Body of pancreas (tissue), 4 donors: Measurements from ENCODE around the gene CARD11.
"Not testable (repeated sequence)": the region's sequence is repeated elsewhere in the genome, so short reads cannot be mapped to it uniquely, and the experiment has no call there.

Experiments used
- CTCF ChIP-seq, 7 experiments: fragments of 450-650 bp in 4 of 7; fragments of 200-600 bp in 3 of 7; sonication (generic) in 3 of 7; IDR thresholded peaks; one replicate each; pipeline ENCODE4 v1.5.1; 2016 to 2019; ENCODE audit warnings: antibody characterized with exemption in 7 of 7
- POLR2A ChIP-seq, 3 donors: fragments of 450-650 bp; IDR thresholded peaks; one replicate each; pipeline ENCODE4 v1.6.1; 2016; ENCODE audit warnings: antibody characterized with exemption in 3 of 3, mild to moderate bottlenecking in 2 of 3

DNA sequence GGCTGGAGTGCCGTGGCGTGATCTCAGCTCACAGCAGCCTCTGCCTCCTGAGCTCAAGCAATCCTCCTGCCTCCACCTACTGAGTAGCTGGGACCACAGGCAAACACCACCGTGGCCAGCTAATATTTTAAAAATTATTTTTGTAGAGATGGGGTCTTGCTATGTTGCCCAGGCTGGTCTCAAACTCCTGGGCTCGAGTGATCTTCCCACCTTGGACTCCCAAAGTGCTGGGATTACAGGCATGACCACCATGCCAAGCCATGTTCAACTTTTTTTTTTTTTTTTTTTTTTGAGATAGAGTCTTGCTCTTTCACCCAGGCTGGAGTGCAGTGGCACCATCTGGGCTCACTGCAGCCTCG, 86.3 kb downstream of the CARD11 start:
- not testable (repeated sequence) for TF ChIP-seq CTCF, POLR2A (IDR thresholded peaks at IDR 0.05)
